Lung (tissue), 12 donors: ENCODE results near the gene PAXX. TPM values are rescaled to one million over a fixed set of nuclear protein-coding genes. Genes with fewer than 3 reads are reported as not detected.

Source experiments
- ATAC-seq: fragments of 200-7000 bp; cut with Tn5 transposase; one replicate; pipeline ENCODE4 v1.9.1; 2020; ENCODE audit warnings: moderate number of reproducible peaks; ENCODE audit not compliant: insufficient read depth, low FRiP score
- DNase-seq, 3 donors: peaks; one replicate each; pipeline ENCODE4 v3.0.0-alpha.2; 2013 to 2017
- H3K27ac ChIP-seq, 2 donors: one replicate each; pipeline ENCODE4 v1.5.1; 2013; ENCODE audit warnings: mild to moderate bottlenecking in 2 of 2, moderate library complexity in 2 of 2, control low read depth in 1 of 2, inconsistent platforms in 1 of 2, low read depth in 1 of 2, low read length in 1 of 2
- H3K27me3 ChIP-seq, 3 donors: one replicate each; pipeline ENCODE4 v1.5.1; 2013; ENCODE audit warnings: low read length in 2 of 3; ENCODE audit not compliant: control insufficient read depth in 3 of 3, insufficient read depth in 3 of 3
- H3K36me3 ChIP-seq, 4 donors: one replicate each; pipeline ENCODE4 v1.5.1; 2013; ENCODE audit warnings: low read length in 4 of 4, mild to moderate bottlenecking in 1 of 4, moderate library complexity in 1 of 4; ENCODE audit not compliant: control insufficient read depth in 4 of 4, insufficient read depth in 4 of 4
- H3K4me1 ChIP-seq, 5 donors: one replicate each; pipeline ENCODE4 v1.5.1; 2013; ENCODE audit warnings: low read length in 5 of 5, mild to moderate bottlenecking in 2 of 5, moderate library complexity in 1 of 5; ENCODE audit not compliant: control insufficient read depth in 5 of 5, insufficient read depth in 5 of 5
- H3K4me3 ChIP-seq: one replicate; pipeline ENCODE4 v1.5.1; 2013; ENCODE audit warnings: mild to moderate bottlenecking, control low read depth, moderate library complexity
- H3K9ac ChIP-seq, 2 donors: one replicate each; pipeline ENCODE4 v1.5.1; 2013; ENCODE audit warnings: low read length in 2 of 2, control low read depth in 1 of 2; ENCODE audit not compliant: insufficient read depth in 1 of 2
- H3K9me3 ChIP-seq, 4 donors: one replicate each; pipeline ENCODE4 v1.5.1; 2013; ENCODE audit warnings: low read length in 3 of 4, mild to moderate bottlenecking in 1 of 4, moderate library complexity in 1 of 4; ENCODE audit not compliant: control insufficient read depth in 4 of 4, insufficient read depth in 3 of 4
- WGBS, 2 donors: extraction: QIAGEN DNeasy Blood & Tissue Kit; methylation state at CpG; one replicate each; pipeline ENCODE4 v1.1.7; 2013; 5-methylcytosine and 5-hydroxymethylcytosine counted together
- polyA plus RNA-seq, 2 donors: library from polyadenylated mRNA; stranded (reverse); fragments of 200-250 nt; gene quantifications; one replicate each; pipeline ENCODE4 v1.2.1, GENCODE V29; 2013
- total RNA-seq, 2 donors: library from RNA; depleted of rRNA in 1 of 2; stranded (reverse); fragments of >200 nt in 1 of 2; gene quantifications; one replicate each; pipeline ENCODE4 v1.2.1, GENCODE V29; 2014 to 2021
- TF ChIP-seq, protein P1 (sequence below): IDR thresholded peaks from 2 replicates; pipeline ENCODE4 v1.5.1; 2012; ENCODE audit warnings: mild to moderate bottlenecking; ENCODE audit errors: control extremely low read depth, extremely low read depth
- donor health status: control.
- donor health status: control.
- donor health status: Bipolar disorder and iron deficiency.
- donor health status: healthy.
- donor health status: DM: yes; HTN: yes; CAD: no.

The PAXX gene
- total and polyA plus RNA-seq, 4 donors, result 16.6 to 172 (median 59.4) TPM

DNA sequence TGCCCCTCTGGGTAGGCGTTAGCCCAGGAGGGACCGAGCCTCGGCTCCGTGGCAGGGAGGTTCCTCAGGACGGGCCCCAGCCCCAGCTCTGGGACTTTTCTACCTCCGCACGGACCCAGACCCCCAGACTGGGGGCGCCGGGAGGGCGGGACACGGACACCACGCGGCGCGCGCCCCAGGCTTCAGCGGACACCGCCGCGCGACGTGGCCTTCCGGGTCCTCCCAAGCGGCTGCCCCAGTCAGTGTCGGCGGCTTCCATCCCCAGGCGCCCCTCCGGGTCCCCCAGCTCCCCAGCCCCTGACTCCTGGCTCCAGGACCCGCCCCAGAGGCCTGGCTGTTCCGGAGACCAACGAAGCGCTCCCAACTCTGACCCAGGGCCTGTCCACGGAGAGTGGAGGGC is 6.4 kb upstream of the PAXX start:
- DNase-seq (no peak), ATAC-seq (no peak)
- H3K4me3 ChIP-seq, result no peak overlapping the region
- H3K36me3 ChIP-seq, result no peaks in the 10 kb centered on the region
- H3K27ac ChIP-seq, result no peak overlapping the region
- TF ChIP-seq, protein P1, sequence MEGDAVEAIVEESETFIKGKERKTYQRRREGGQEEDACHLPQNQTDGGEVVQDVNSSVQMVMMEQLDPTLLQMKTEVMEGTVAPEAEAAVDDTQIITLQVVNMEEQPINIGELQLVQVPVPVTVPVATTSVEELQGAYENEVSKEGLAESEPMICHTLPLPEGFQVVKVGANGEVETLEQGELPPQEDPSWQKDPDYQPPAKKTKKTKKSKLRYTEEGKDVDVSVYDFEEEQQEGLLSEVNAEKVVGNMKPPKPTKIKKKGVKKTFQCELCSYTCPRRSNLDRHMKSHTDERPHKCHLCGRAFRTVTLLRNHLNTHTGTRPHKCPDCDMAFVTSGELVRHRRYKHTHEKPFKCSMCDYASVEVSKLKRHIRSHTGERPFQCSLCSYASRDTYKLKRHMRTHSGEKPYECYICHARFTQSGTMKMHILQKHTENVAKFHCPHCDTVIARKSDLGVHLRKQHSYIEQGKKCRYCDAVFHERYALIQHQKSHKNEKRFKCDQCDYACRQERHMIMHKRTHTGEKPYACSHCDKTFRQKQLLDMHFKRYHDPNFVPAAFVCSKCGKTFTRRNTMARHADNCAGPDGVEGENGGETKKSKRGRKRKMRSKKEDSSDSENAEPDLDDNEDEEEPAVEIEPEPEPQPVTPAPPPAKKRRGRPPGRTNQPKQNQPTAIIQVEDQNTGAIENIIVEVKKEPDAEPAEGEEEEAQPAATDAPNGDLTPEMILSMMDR, result no peak
- H3K9ac ChIP-seq, result no peak overlapping the region
- H3K4me1 ChIP-seq, result peaks cover 0 to 14% (median 6%) of the 10 kb centered on the region in 5 donors
- H3K27me3 ChIP-seq, result peaks cover 5 to 27% (median 14%) of the 10 kb centered on the region in 3 donors
- H3K9me3 ChIP-seq, result peaks cover 0 to 5% (median 0%) of the 10 kb centered on the region in 4 donors
- 24 to 38% methylated on average over 32 to 33 of the region's 33 CpGs for WGBS, 2 donors

DNA sequence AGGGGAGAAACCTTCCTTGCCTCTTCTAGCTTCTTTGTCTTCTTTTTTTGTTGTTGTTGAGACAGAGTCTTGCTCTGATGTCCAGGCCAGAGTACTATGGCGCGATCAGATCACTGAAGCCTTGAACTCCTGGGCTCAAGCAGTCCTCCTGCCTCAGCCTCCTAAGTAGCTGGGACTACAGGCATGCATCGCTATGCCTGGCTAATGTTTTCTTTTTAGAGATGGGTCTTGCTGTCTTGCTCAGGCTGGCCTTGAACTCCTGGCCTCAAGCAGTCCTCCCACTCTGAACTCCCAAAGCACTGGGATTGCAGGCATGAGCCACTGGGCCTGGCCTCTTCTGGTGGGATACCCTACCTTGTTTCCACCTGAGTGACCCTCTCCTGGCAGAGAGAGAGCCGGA is 3.4 kb upstream of the PAXX start:
- no peak for ATAC-seq
- Histone ChIP-seq H3K9ac (no peak overlapping the region), H3K9me3 (peaks cover 0 to 2% (median 0%) of the 10 kb centered on the region in 4 donors), H3K27me3 (peaks cover 2 to 22% (median 11%) of the 10 kb centered on the region in 3 donors), H3K36me3 (peaks cover 0 to 2% (median 0%) of the 10 kb centered on the region in 4 donors), H3K4me1 (peaks cover 0 to 16% (median 4%) of the 10 kb centered on the region in 5 donors), H3K27ac (no peak overlapping the region), H3K4me3 (no peak overlapping the region)
- WGBS, 2 donors, result 97 to 98% methylated on average over 4 of the region's 4 CpGs
- TF ChIP-seq, protein P1, result no peak
- DNase-seq, result no peak

DNA sequence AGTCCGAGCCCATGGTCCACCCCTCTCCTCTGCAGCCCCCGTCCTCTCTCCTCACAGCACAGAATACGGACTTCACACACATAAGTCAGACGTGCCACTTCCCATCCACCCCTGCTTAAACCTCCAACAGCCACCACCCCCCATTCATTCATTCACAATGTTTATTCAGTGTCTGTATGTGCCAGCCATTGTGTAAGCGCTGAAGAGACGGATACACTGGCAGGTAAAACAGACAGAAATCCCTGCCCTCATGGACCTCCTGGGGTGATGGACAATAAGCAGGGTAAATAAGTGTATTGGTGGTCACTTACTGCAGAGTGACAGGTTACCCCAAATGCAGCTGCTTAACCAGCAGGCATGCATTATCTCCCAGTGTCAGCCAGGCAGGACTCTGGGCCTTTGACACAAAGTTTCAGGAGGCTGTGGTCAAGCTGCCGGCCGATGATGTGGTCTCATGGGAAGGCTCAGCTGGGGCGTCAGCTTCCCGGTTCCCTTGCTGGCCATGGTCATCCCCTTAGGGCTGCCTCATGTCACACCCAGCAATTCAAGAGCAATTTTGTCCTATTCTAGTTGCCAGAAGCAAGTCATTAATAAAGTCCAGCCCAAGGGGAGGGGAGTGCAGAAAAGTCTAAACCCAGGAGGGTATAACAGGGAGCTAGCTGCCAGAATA is 1.8 kb upstream of the PAXX start:
- H3K9ac ChIP-seq, result no peak overlapping the region
- H3K4me1 ChIP-seq, result peaks cover 0 to 19% (median 4%) of the 10 kb centered on the region in 5 donors
- peaks cover 0 to 13% (median 0%) of the 10 kb centered on the region in 4 donors for H3K36me3 ChIP-seq
- TF ChIP-seq, protein P1, result no peak
- no peak overlapping the region for H3K27ac ChIP-seq
- H3K27me3 ChIP-seq, result peaks cover 0 to 9% (median 5%) of the 10 kb centered on the region in 3 donors
- WGBS, 2 donors, result 72 to 81% methylated on average over 10 of the region's 10 CpGs
- no peaks in the 10 kb centered on the region for H3K9me3 ChIP-seq
- ATAC-seq, result no peak
- DNase-seq, result no peak
- no peak overlapping the region for H3K4me3 ChIP-seq
